Measurements from ENCODE around the gene ATP11B.

- TF ChIP-seq BCL11A (IDR thresholded peaks at IDR 0.05; ENCODE audit: low read depth in 2 of 2, low read length in 2 of 2) (no peak), RAD21 (IDR thresholded peaks at IDR 0.05 in 1 of 2, conservative IDR thresholded peaks at IDR 0.05 in 1 of 2; ENCODE audit: low read depth in 2 of 2, low read length in 2 of 2) (no peak), POLR2AphosphoS5 (IDR thresholded peaks at IDR 0.05; ENCODE audit: low read depth, low read length) (no peak), CTCF (IDR thresholded peaks at IDR 0.05; ENCODE audit: control extremely low read depth in 1 of 3, insufficient read depth in 1 of 3, low read depth in 1 of 3, low read length in 3 of 3) (no peak), POU5F1 (IDR thresholded peaks at IDR 0.05; ENCODE audit: low read depth, low read length) (no peak), EP300 (IDR thresholded peaks at IDR 0.05; ENCODE audit: borderline replicate concordance in 1 of 2, low read depth in 2 of 2, low read length in 2 of 2) (no peak), RNF2 (IDR thresholded peaks at IDR 0.05; ENCODE audit: borderline replicate concordance, low read depth, low read length, missing control alignments, poor library complexity, severe bottlenecking) (no peak), CEBPB (IDR thresholded peaks at IDR 0.05; ENCODE audit: low read depth, low read length) (no peak), PHF8 (conservative IDR thresholded peaks at IDR 0.05; ENCODE audit: low read depth, low read length) (no peak), SAP30 (IDR thresholded peaks at IDR 0.05; ENCODE audit: insufficient read depth, insufficient replicate concordance, low read length) (no peak), TAF7 (optimal IDR thresholded peaks at IDR 0.05; ENCODE audit: borderline replicate concordance, low read depth, low read length) (no peak), KDM1A (IDR thresholded peaks at IDR 0.05; ENCODE audit: borderline replicate concordance, low read length) (no peak)
- TF ChIP-seq, protein P1, sequence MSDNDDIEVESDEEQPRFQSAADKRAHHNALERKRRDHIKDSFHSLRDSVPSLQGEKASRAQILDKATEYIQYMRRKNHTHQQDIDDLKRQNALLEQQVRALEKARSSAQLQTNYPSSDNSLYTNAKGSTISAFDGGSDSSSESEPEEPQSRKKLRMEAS (IDR thresholded peaks at IDR 0.05): no peak
Measured at GRCh38 chr3:182769673-182770072, 23.6 kb upstream of the ATP11B start.

Data from H1 (cell line).